ENCODE results near the gene PRKCA. TPM values are rescaled to one million over a fixed set of nuclear protein-coding genes. Genes with fewer than 3 reads are reported as not detected.

PRKCA gene
- total and polyA plus RNA-seq, 10 of the 15 experiments (the other 5 are each of a cell fraction or from before 2014, with no cell fraction given), result 0.11 to 14.6 (median 0.72) TPM

GRCh38 chr17:66675273-66675990 lies 373.0 kb downstream of the PRKCA start (continued):
- TF ChIP-seq PML (IDR thresholded peaks at IDR 0.05; ENCODE audit: low read length), result no peak
- TF ChIP-seq MTA2 (IDR thresholded peaks at IDR 0.05; ENCODE audit: low read depth), result no peak
- TF ChIP-seq JUNB (IDR thresholded peaks at IDR 0.05), result no peak
- TF ChIP-seq, protein P1, sequence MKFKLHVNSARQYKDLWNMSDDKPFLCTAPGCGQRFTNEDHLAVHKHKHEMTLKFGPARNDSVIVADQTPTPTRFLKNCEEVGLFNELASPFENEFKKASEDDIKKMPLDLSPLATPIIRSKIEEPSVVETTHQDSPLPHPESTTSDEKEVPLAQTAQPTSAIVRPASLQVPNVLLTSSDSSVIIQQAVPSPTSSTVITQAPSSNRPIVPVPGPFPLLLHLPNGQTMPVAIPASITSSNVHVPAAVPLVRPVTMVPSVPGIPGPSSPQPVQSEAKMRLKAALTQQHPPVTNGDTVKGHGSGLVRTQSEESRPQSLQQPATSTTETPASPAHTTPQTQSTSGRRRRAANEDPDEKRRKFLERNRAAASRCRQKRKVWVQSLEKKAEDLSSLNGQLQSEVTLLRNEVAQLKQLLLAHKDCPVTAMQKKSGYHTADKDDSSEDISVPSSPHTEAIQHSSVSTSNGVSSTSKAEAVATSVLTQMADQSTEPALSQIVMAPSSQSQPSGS (IDR thresholded peaks at IDR 0.05; ENCODE audit: low read length), result no peak
- no peak for TF ChIP-seq SRF (IDR thresholded peaks at IDR 0.05; ENCODE audit: low read depth in 2 of 2, low read length in 2 of 2)
- no peak for TF ChIP-seq HDGF (IDR thresholded peaks at IDR 0.05)
- no peak for TF ChIP-seq YY1 (IDR thresholded peaks at IDR 0.05; ENCODE audit: low read depth, low read length)
- TF ChIP-seq EP300 (IDR thresholded peaks at IDR 0.05; ENCODE audit: borderline replicate concordance in 1 of 2, control insufficient read depth in 1 of 2, low read depth in 2 of 2, low read length in 2 of 2), result no peak
- no peak for TF ChIP-seq NFXL1 (IDR thresholded peaks at IDR 0.05; ENCODE audit: borderline replicate concordance)
- TF ChIP-seq SREBF2 (IDR thresholded peaks at IDR 0.05; ENCODE audit: low read length), result no peak
- no peak for TF ChIP-seq ATF7 (IDR thresholded peaks at IDR 0.05; ENCODE audit: low read depth)
- TF ChIP-seq, protein P2, sequence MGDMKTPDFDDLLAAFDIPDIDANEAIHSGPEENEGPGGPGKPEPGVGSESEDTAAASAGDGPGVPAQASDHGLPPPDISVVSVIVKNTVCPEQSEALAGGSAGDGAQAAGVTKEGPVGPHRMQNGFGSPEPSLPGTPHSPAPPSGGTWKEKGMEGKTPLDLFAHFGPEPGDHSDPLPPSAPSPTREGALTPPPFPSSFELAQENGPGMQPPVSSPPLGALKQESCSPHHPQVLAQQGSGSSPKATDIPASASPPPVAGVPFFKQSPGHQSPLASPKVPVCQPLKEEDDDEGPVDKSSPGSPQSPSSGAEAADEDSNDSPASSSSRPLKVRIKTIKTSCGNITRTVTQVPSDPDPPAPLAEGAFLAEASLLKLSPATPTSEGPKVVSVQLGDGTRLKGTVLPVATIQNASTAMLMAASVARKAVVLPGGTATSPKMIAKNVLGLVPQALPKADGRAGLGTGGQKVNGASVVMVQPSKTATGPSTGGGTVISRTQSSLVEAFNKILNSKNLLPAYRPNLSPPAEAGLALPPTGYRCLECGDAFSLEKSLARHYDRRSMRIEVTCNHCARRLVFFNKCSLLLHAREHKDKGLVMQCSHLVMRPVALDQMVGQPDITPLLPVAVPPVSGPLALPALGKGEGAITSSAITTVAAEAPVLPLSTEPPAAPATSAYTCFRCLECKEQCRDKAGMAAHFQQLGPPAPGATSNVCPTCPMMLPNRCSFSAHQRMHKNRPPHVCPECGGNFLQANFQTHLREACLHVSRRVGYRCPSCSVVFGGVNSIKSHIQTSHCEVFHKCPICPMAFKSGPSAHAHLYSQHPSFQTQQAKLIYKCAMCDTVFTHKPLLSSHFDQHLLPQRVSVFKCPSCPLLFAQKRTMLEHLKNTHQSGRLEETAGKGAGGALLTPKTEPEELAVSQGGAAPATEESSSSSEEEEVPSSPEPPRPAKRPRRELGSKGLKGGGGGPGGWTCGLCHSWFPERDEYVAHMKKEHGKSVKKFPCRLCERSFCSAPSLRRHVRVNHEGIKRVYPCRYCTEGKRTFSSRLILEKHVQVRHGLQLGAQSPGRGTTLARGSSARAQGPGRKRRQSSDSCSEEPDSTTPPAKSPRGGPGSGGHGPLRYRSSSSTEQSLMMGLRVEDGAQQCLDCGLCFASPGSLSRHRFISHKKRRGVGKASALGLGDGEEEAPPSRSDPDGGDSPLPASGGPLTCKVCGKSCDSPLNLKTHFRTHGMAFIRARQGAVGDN (IDR thresholded peaks at IDR 0.05), result no peak
- TF ChIP-seq PKNOX1 (IDR thresholded peaks at IDR 0.05), result no peak
- no peak for TF ChIP-seq CREM (IDR thresholded peaks at IDR 0.05; ENCODE audit: low read depth)
- no peak for TF ChIP-seq POU2F2 (IDR thresholded peaks at IDR 0.05; ENCODE audit: borderline replicate concordance, low read depth, low read length)
- no peak for TF ChIP-seq IKZF2 (IDR thresholded peaks at IDR 0.05)

Data from GM12878 (cell line).